Measurements from ENCODE around the gene ZBTB45. TPM values are rescaled to one million over a fixed set of nuclear protein-coding genes. Genes with fewer than 3 reads are reported as not detected.
A peak's percentile ranks its signal among the peaks of the same experiment; 100 is the strongest.

The ZBTB45 gene
- total RNA-seq, 1 experiment from 2014 or later, result 19.7 TPM

DNA sequence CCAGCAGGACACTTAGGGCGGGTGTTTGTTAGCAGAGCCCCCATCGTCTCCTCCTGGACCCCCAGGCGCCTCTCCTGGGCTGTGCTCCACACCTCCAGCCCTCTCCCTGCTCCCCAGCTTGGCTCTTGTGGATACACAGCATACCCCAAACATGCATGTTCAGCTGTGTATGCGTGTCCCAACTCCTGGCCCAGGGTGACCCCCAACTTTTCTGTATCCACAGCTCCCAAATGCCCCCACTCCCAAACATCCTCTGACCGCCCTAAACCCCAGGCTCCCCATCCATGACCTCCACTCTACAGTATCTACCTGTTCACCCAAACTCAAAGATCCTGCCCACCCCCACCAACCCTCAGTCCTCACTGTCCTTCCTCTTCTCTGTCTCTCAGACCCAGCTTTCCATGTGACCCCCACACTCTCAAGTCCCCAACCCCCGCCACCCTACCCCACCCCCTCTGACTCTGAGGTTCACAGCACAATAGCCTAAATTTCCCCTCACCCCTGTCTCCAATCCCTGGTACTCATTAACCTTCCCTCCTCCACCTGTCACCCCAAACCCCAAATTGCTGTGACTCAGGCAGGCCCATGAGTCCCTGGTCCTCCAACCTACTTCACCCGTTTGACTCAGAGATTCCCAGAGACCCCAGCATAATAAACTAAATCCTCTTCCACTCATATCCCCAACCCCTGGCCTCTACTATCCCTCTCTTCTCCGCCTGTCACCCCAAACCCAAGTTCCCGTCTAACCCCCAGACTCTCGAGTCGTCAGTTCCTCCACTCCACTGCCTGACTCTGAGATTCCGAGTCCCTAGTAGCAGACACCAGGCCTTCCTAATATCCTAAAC is 37.8 kb upstream of the ZBTB45 start:
- Mint-ChIP-seq H3K27me3 (ENCODE audit: low read depth) (peaks cover 32% of the 10 kb centered on the region), H3K36me3 (peaks cover 24% of the 10 kb centered on the region), H3K4me1 (peaks cover 39% of the 10 kb centered on the region), H3K4me3 (peak overlapping the region; percentile 94), H3K9me3 (no peaks in the 10 kb centered on the region), H3K27ac (peak overlapping the region; percentile 89)
- ChIA-PET POLR2A (interaction anchor here (0.9 to 2.8 kb wide), 2 partner anchors 14 to 38 kb away, joined by 3 to 12 read pairs; partner anchors contain the start of genes TRIM28 and ZBTB45), CTCF (interaction anchor here (0.7 to 2.4 kb wide), 3 partner anchors 24 to 43 kb away, joined by 3 to 19 read pairs (median 3); partner anchors contain the start of gene ZBTB45)
- ATAC-seq, result no peak
- TF ChIP-seq ZNF671 (CRISPR knock-in tag; IDR thresholded peaks at IDR 0.05), result no peak
- no peak for TF ChIP-seq SOX15 (CRISPR knock-in tag; IDR thresholded peaks at IDR 0.05)
- TF ChIP-seq, protein P1, sequence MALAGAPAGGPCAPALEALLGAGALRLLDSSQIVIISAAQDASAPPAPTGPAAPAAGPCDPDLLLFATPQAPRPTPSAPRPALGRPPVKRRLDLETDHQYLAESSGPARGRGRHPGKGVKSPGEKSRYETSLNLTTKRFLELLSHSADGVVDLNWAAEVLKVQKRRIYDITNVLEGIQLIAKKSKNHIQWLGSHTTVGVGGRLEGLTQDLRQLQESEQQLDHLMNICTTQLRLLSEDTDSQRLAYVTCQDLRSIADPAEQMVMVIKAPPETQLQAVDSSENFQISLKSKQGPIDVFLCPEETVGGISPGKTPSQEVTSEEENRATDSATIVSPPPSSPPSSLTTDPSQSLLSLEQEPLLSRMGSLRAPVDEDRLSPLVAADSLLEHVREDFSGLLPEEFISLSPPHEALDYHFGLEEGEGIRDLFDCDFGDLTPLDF (CRISPR knock-in tag; IDR thresholded peaks at IDR 0.05), result no peak
- no peak for TF ChIP-seq GTF2I (CRISPR knock-in tag; conservative IDR thresholded peaks at IDR 0.05)
- TF ChIP-seq NR1H2 (CRISPR knock-in tag; IDR thresholded peaks at IDR 0.05), result no peak
- TF ChIP-seq, protein P2, sequence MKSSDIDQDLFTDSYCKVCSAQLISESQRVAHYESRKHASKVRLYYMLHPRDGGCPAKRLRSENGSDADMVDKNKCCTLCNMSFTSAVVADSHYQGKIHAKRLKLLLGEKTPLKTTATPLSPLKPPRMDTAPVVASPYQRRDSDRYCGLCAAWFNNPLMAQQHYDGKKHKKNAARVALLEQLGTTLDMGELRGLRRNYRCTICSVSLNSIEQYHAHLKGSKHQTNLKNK (CRISPR knock-in tag; IDR thresholded peaks at IDR 0.05), result no peak
- TF ChIP-seq MXD4 (CRISPR knock-in tag; IDR thresholded peaks at IDR 0.05; ENCODE audit: borderline replicate concordance), result no peak
- no peak for TF ChIP-seq ELF4 (CRISPR knock-in tag; IDR thresholded peaks at IDR 0.05; ENCODE audit: low read depth)
- no peak for TF ChIP-seq TEAD4 (CRISPR knock-in tag; IDR thresholded peaks at IDR 0.05)
- TF ChIP-seq RELA (CRISPR knock-in tag; IDR thresholded peaks at IDR 0.05; ENCODE audit: borderline replicate concordance), result no peak
- TF ChIP-seq, protein P3, sequence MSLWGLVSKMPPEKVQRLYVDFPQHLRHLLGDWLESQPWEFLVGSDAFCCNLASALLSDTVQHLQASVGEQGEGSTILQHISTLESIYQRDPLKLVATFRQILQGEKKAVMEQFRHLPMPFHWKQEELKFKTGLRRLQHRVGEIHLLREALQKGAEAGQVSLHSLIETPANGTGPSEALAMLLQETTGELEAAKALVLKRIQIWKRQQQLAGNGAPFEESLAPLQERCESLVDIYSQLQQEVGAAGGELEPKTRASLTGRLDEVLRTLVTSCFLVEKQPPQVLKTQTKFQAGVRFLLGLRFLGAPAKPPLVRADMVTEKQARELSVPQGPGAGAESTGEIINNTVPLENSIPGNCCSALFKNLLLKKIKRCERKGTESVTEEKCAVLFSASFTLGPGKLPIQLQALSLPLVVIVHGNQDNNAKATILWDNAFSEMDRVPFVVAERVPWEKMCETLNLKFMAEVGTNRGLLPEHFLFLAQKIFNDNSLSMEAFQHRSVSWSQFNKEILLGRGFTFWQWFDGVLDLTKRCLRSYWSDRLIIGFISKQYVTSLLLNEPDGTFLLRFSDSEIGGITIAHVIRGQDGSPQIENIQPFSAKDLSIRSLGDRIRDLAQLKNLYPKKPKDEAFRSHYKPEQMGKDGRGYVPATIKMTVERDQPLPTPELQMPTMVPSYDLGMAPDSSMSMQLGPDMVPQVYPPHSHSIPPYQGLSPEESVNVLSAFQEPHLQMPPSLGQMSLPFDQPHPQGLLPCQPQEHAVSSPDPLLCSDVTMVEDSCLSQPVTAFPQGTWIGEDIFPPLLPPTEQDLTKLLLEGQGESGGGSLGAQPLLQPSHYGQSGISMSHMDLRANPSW (CRISPR knock-in tag; conservative IDR thresholded peaks at IDR 0.05; ENCODE audit: low read depth), result no peak
- TF ChIP-seq, protein P4, sequence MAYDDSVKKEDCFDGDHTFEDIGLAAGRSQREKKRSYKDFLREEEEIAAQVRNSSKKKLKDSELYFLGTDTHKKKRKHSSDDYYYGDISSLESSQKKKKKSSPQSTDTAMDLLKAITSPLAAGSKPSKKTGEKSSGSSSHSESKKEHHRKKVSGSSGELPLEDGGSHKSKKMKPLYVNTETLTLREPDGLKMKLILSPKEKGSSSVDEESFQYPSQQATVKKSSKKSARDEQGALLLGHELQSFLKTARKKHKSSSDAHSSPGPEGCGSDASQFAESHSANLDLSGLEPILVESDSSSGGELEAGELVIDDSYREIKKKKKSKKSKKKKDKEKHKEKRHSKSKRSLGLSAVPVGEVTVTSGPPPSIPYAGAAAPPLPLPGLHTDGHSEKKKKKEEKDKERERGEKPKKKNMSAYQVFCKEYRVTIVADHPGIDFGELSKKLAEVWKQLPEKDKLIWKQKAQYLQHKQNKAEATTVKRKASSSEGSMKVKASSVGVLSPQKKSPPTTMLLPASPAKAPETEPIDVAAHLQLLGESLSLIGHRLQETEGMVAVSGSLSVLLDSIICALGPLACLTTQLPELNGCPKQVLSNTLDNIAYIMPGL (CRISPR knock-in tag; IDR thresholded peaks at IDR 0.05), result no peak
- TF ChIP-seq, protein P5, sequence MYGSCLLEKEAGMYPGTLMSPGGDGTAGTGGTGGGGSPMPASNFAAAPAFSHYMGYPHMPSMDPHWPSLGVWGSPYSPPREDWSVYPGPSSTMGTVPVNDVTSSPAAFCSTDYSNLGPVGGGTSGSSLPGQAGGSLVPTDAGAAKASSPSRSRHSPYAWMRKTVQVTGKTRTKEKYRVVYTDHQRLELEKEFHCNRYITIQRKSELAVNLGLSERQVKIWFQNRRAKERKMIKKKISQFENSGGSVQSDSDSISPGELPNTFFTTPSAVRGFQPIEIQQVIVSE (CRISPR knock-in tag; IDR thresholded peaks at IDR 0.05; ENCODE audit: borderline replicate concordance), result no peak
- no peak for DNase-seq (ENCODE audit: low spot score)

DNA sequence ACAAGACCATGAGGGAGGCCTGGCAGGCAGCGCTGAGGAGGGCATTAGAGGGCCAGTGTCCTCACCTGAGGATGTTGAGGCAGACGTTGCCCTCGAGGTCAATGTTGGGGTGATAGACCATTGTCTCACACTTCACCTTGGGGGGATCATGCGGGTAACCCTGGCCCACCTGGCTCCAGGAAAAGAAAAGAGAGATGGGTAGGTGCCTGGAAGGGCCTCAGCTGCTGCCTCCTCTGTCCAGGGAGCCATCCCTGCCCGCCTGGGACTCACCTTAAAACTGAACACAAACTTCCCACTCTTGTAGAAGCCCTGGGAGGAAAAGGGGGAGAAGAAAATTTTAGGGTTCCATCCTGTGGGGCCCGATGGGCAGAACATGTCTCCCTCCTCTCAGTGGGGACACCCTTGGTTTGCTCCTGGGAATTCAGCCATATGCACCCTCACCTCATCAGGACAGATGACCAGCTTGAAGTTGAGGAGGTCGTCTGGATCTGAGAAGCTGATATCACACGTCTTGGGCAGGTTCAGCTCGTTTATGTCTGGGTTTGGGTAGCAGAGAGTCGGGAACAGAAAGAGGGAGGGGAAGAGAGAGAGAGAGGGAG is 37.1 kb upstream of the ZBTB45 start:
- peaks cover 30% of the 10 kb centered on the region for H3K36me3 Mint-ChIP-seq
- H3K27ac Mint-ChIP-seq, result peak overlapping the region; percentile 89
- CTCF ChIA-PET, result interaction anchor here (0.7 kb wide), 1 partner anchor 25 kb away, joined by 3 read pairs; no protein-coding TSS in a partner anchor
- peaks cover 35% of the 10 kb centered on the region for H3K4me1 Mint-ChIP-seq
- peaks cover 24% of the 10 kb centered on the region for H3K27me3 Mint-ChIP-seq (ENCODE audit: low read depth)
- ATAC-seq (no peak), DNase-seq (ENCODE audit: low spot score) (no peak)
- POLR2A ChIA-PET, result no interaction called here
- H3K9me3 Mint-ChIP-seq, result no peaks in the 10 kb centered on the region
- H3K4me3 Mint-ChIP-seq, result peak overlapping the region; percentile 94
- TF ChIP-seq, protein P6, sequence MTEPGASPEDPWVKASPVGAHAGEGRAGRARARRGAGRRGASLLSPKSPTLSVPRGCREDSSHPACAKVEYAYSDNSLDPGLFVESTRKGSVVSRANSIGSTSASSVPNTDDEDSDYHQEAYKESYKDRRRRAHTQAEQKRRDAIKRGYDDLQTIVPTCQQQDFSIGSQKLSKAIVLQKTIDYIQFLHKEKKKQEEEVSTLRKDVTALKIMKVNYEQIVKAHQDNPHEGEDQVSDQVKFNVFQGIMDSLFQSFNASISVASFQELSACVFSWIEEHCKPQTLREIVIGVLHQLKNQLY (CRISPR knock-in tag; IDR thresholded peaks at IDR 0.05), result no peak
- TF ChIP-seq NFE2L1 (CRISPR knock-in tag; IDR thresholded peaks at IDR 0.05), result no peak
- no peak for TF ChIP-seq OVOL2 (CRISPR knock-in tag; IDR thresholded peaks at IDR 0.05; ENCODE audit: borderline replicate concordance)
- TF ChIP-seq TEAD1 (CRISPR knock-in tag; IDR thresholded peaks at IDR 0.05), result no peak
- TF ChIP-seq SMAD3 (CRISPR knock-in tag; IDR thresholded peaks at IDR 0.05; ENCODE audit: borderline replicate concordance), result no peak
- TF ChIP-seq, protein P7, sequence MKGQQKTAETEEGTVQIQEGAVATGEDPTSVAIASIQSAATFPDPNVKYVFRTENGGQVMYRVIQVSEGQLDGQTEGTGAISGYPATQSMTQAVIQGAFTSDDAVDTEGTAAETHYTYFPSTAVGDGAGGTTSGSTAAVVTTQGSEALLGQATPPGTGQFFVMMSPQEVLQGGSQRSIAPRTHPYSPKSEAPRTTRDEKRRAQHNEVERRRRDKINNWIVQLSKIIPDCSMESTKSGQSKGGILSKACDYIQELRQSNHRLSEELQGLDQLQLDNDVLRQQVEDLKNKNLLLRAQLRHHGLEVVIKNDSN (CRISPR knock-in tag; IDR thresholded peaks at IDR 0.05), result no peak
- TF ChIP-seq PRRX2 (CRISPR knock-in tag; IDR thresholded peaks at IDR 0.05), result no peak
- TF ChIP-seq, protein P8, sequence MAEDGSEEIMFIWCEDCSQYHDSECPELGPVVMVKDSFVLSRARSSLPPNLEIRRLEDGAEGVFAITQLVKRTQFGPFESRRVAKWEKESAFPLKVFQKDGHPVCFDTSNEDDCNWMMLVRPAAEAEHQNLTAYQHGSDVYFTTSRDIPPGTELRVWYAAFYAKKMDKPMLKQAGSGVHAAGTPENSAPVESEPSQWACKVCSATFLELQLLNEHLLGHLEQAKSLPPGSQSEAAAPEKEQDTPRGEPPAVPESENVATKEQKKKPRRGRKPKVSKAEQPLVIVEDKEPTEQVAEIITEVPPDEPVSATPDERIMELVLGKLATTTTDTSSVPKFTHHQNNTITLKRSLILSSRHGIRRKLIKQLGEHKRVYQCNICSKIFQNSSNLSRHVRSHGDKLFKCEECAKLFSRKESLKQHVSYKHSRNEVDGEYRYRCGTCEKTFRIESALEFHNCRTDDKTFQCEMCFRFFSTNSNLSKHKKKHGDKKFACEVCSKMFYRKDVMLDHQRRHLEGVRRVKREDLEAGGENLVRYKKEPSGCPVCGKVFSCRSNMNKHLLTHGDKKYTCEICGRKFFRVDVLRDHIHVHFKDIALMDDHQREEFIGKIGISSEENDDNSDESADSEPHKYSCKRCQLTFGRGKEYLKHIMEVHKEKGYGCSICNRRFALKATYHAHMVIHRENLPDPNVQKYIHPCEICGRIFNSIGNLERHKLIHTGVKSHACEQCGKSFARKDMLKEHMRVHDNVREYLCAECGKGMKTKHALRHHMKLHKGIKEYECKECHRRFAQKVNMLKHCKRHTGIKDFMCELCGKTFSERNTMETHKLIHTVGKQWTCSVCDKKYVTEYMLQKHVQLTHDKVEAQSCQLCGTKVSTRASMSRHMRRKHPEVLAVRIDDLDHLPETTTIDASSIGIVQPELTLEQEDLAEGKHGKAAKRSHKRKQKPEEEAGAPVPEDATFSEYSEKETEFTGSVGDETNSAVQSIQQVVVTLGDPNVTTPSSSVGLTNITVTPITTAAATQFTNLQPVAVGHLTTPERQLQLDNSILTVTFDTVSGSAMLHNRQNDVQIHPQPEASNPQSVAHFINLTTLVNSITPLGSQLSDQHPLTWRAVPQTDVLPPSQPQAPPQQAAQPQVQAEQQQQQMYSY (CRISPR knock-in tag; IDR thresholded peaks at IDR 0.05), result no peak
- TF ChIP-seq MXD4 (CRISPR knock-in tag; IDR thresholded peaks at IDR 0.05; ENCODE audit: borderline replicate concordance), result no peak

Measured in WTC11 (cell line).